ENCODE results near the gene ENOX1.

GRCh38 chr13:43510956-43511901 lies 275.5 kb downstream of the ENOX1 start:
- TF ChIP-seq CTCF (conservative IDR thresholded peaks at IDR 0.05), result no peak
- no peak for TF ChIP-seq EZH2 (IDR thresholded peaks at IDR 0.05; ENCODE audit: low read depth)
